Common myeloid progenitor, CD34-positive (primary cell): Measurements from ENCODE around the gene GLDC.

Experiments
- CTCF ChIA-PET: fragments of 350-600 bp; sonication (Branson Sonifier 250); formaldehyde crosslinking; loops from one replicate; lab custom pipeline; 2021; ENCODE audit warnings: antibody characterized with exemption; lab: Charles Lee
- POLR2A ChIA-PET: fragments of 350-600 bp; sonication (Branson Sonifier 250); formaldehyde crosslinking; loops from one replicate; lab custom pipeline; 2021; ENCODE audit warnings: antibody characterized with exemption; lab: Charles Lee
- DNase-seq, 3 donors: peaks; one replicate each; pipeline versions ENCODE4 v3.0.0 to v3.0.0-alpha.2; 2013
- H3K27ac ChIP-seq, 2 experiments: 1 replicate in 1 of 2; 2 replicates in 1 of 2; pipeline ENCODE4 v1.7.0; 2013; ENCODE audit warnings: inconsistent platforms in 2 of 2, low read length in 2 of 2, mild to moderate bottlenecking in 2 of 2, low read depth in 1 of 2, moderate library complexity in 1 of 2; ENCODE audit not compliant: severe bottlenecking in 2 of 2, insufficient read depth in 1 of 2, poor library complexity in 1 of 2
- H3K27me3 ChIP-seq, 5 experiments: replicated peaks in 2 of 5; 1 replicate in 3 of 5; 2 replicates in 2 of 5; pipeline versions ENCODE4 v1.6.1 to v1.7.0; 2013; ENCODE audit warnings: low read length in 4 of 5, mild to moderate bottlenecking in 2 of 5, moderate library complexity in 2 of 5, inconsistent platforms in 1 of 5; ENCODE audit not compliant: insufficient read depth in 5 of 5, control insufficient read depth in 4 of 5
- H3K36me3 ChIP-seq, 4 experiments: 1 replicate in 2 of 4; 2 replicates in 2 of 4; pipeline versions ENCODE4 v1.6.1 to v1.7.0; 2013; ENCODE audit warnings: low read length in 3 of 4, control low read depth in 1 of 4, mild to moderate bottlenecking in 1 of 4; ENCODE audit not compliant: control insufficient read depth in 4 of 4, insufficient read depth in 4 of 4
- H3K4me1 ChIP-seq, 4 experiments: 1 replicate in 3 of 4; 2 replicates in 1 of 4; pipeline versions ENCODE4 v1.6.1 to v1.7.1; 2013; ENCODE audit warnings: low read length in 3 of 4, mild to moderate bottlenecking in 3 of 4, control low read depth in 1 of 4, inconsistent platforms in 1 of 4, moderate library complexity in 1 of 4; ENCODE audit not compliant: control insufficient read depth in 4 of 4, insufficient read depth in 4 of 4; ENCODE audit errors: control extremely low read depth in 1 of 4
- H3K4me3 ChIP-seq, 7 experiments: 1 replicate in 4 of 7; 2 replicates in 3 of 7; pipeline versions ENCODE4 v1.5.1 to v1.7.0; 2013; ENCODE audit warnings: mild to moderate bottlenecking in 7 of 7, low read length in 6 of 7, moderate library complexity in 6 of 7, inconsistent platforms in 2 of 7, low read depth in 2 of 7, control low read depth in 1 of 7; ENCODE audit not compliant: insufficient read depth in 4 of 7, control insufficient read depth in 1 of 7; ENCODE audit errors: extremely low read depth in 1 of 7
- H3K9me3 ChIP-seq, 5 experiments: 1 replicate in 4 of 5; 2 replicates in 1 of 5; pipeline versions ENCODE4 v1.6.1 to v1.7.1; 2013; ENCODE audit warnings: low read length in 4 of 5, mild to moderate bottlenecking in 2 of 5, inconsistent platforms in 1 of 5, low read depth in 1 of 5, moderate library complexity in 1 of 5; ENCODE audit not compliant: control insufficient read depth in 4 of 5, insufficient read depth in 2 of 5; ENCODE audit errors: control extremely low read depth in 1 of 5
- WGBS: methylation state at CpG from one replicate; pipeline ENCODE4 v1.1.5; 2013; ENCODE audit not compliant: insufficient coverage; 5-methylcytosine and 5-hydroxymethylcytosine counted together

Gene GLDC

GRCh38 chr9:6581253-6581652 is 64.3 kb downstream of the GLDC start:
- no peak for DNase-seq
- no peaks in the 10 kb centered on the region for H3K9me3 ChIP-seq
- 80% methylated on average over 2 of the region's 3 CpGs for WGBS
- ChIA-PET POLR2A (no interaction called here), CTCF (interaction anchor here (0.6 to 1.2 kb wide), 5 partner anchors 9 to 994 kb away, joined by 3 to 4 read pairs (median 3); no protein-coding TSS in a partner anchor)
- peaks cover 0 to 2% (median 0%) of the 10 kb centered on the region in 5 experiments for H3K27me3 ChIP-seq
- no peak overlapping the region for H3K4me3 ChIP-seq
- H3K27ac ChIP-seq: no peak overlapping the region
- H3K36me3 ChIP-seq: no peaks in the 10 kb centered on the region
- no peaks in the 10 kb centered on the region for H3K4me1 ChIP-seq

GRCh38 chr9:6579613-6580012 is 65.9 kb downstream of the GLDC start:
- Histone ChIP-seq H3K4me1 (no peaks in the 10 kb centered on the region), H3K4me3 (no peak overlapping the region), H3K9me3 (no peaks in the 10 kb centered on the region), H3K36me3 (no peaks in the 10 kb centered on the region), H3K27me3 (peaks cover 0 to 2% (median 0%) of the 10 kb centered on the region in 5 experiments), H3K27ac (no peak overlapping the region)
- ChIA-PET CTCF (interaction anchor here (1.0 to 1.5 kb wide), 3 partner anchors 10 to 12 kb away, joined by 3 read pairs; no protein-coding TSS in a partner anchor), POLR2A (no interaction called here)
- no peak for DNase-seq
- WGBS: 97% methylated on average over 6 of the region's 6 CpGs

- Histone ChIP-seq H3K36me3 (no peaks in the 10 kb centered on the region), H3K27me3 (peaks cover 0 to 4% (median 0%) of the 10 kb centered on the region in 5 experiments), H3K4me3 (no peak overlapping the region), H3K27ac (no peak overlapping the region), H3K9me3 (no peaks in the 10 kb centered on the region), H3K4me1 (no peaks in the 10 kb centered on the region)
- 94% methylated on average over 5 of the region's 6 CpGs for WGBS
- no peak for DNase-seq
- CTCF ChIA-PET: interaction anchor here (1.6 to 3.3 kb wide), 4 partner anchors 8 to 218 kb away, joined by 4 to 24 read pairs (median 8); no protein-coding TSS in a partner anchor
- POLR2A ChIA-PET: no interaction called here
Measured at GRCh38 chr9:6576987-6577386, 68.5 kb downstream of the GLDC start.

GRCh38 chr9:6575324-6576034 is 70.0 kb downstream of the GLDC start:
- Histone ChIP-seq H3K4me1 (no peaks in the 10 kb centered on the region), H3K36me3 (no peaks in the 10 kb centered on the region), H3K27me3 (peaks cover 0 to 4% (median 0%) of the 10 kb centered on the region in 5 experiments), H3K4me3 (no peak overlapping the region), H3K9me3 (no peaks in the 10 kb centered on the region), H3K27ac (no peak overlapping the region)
- DNase-seq: no peak
- POLR2A ChIA-PET: no interaction called here
- WGBS: 83% methylated on average over 3 of the region's 4 CpGs
- CTCF ChIA-PET: interaction anchor here (0.9 to 3.3 kb wide), 6 partner anchors 7 to 222 kb away, joined by 3 to 24 read pairs (median 6); no protein-coding TSS in a partner anchor

- Histone ChIP-seq H3K4me1 (no peaks in the 10 kb centered on the region), H3K4me3 (no peak overlapping the region), H3K9me3 (no peaks in the 10 kb centered on the region), H3K27me3 (no peaks in the 10 kb centered on the region), H3K36me3 (no peaks in the 10 kb centered on the region), H3K27ac (no peak overlapping the region)
- POLR2A ChIA-PET: no interaction called here
- 100% methylated on average over 4 of the region's 5 CpGs for WGBS
- no peak for DNase-seq
- CTCF ChIA-PET: interaction anchor here (0.9 to 8.7 kb wide), 6 partner anchors 10 to 212 kb away, joined by 3 to 114 read pairs (median 3); no protein-coding TSS in a partner anchor
Measured at GRCh38 chr9:6567140-6567591, 78.4 kb downstream of the GLDC start.

- no peak overlapping the region for H3K4me3 ChIP-seq
- WGBS: 96% methylated on average over 6 of the region's 10 CpGs
- no peak overlapping the region for H3K27ac ChIP-seq
- CTCF ChIA-PET: interaction anchor here (1.0 to 8.7 kb wide), 4 partner anchors 11 to 211 kb away, joined by 3 to 114 read pairs (median 14); partner anchors contain the start of gene UHRF2
- no peaks in the 10 kb centered on the region for H3K4me1 ChIP-seq
- DNase-seq: no peak
- no peaks in the 10 kb centered on the region for H3K27me3 ChIP-seq
- POLR2A ChIA-PET: no interaction called here
- no peaks in the 10 kb centered on the region for H3K9me3 ChIP-seq
- H3K36me3 ChIP-seq: no peaks in the 10 kb centered on the region
Measured at GRCh38 chr9:6566409-6567139, 79.0 kb downstream of the GLDC start.
